Small intestine (tissue), 7 donors: ENCODE measurements around the gene TSFM. TPM values are rescaled to one million over a fixed set of nuclear protein-coding genes. Genes with fewer than 3 reads are reported as not detected.
"Not testable (repeated sequence)": the region's sequence is repeated elsewhere in the genome, so short reads cannot be mapped to it uniquely, and the experiment has no call there.

Source experiments
- DNase-seq, 2 donors: peaks; one replicate each; pipeline versions ENCODE4 v3.0.0 to v3.0.0-alpha.2; 2013
- FAIRE-seq: peaks from 2 replicates; lab custom pipeline; 2012; peaks lifted over from hg19 to GRCh38; lab: Jason Lieb, UNC
- H3K27ac ChIP-seq, 3 donors: one replicate each; pipeline ENCODE4 v1.5.1; 2013; ENCODE audit warnings: low read length in 2 of 3, mild to moderate bottlenecking in 2 of 3, control low read depth in 1 of 3, inconsistent platforms in 1 of 3, low read depth in 1 of 3, moderate library complexity in 1 of 3
- H3K27me3 ChIP-seq, 3 donors: one replicate each; pipeline ENCODE4 v1.6.1; 2013; ENCODE audit warnings: low read length in 3 of 3, inconsistent platforms in 1 of 3; ENCODE audit not compliant: control insufficient read depth in 3 of 3, insufficient read depth in 3 of 3
- H3K36me3 ChIP-seq, 3 donors: one replicate each; pipeline ENCODE4 v1.6.1; 2013; ENCODE audit warnings: low read length in 3 of 3, inconsistent platforms in 1 of 3, low read depth in 1 of 3, mild to moderate bottlenecking in 1 of 3, moderate library complexity in 1 of 3; ENCODE audit not compliant: control insufficient read depth in 3 of 3, insufficient read depth in 2 of 3
- H3K4me1 ChIP-seq, 3 donors: one replicate each; pipeline ENCODE4 v1.6.1; 2013; ENCODE audit warnings: low read length in 2 of 3, inconsistent platforms in 1 of 3, low read depth in 1 of 3, mild to moderate bottlenecking in 1 of 3, moderate library complexity in 1 of 3; ENCODE audit not compliant: control insufficient read depth in 3 of 3, insufficient read depth in 2 of 3
- H3K4me3 ChIP-seq, 3 donors: one replicate each; pipeline ENCODE4 v1.5.1; 2013; ENCODE audit warnings: low read length in 3 of 3, control low read depth in 1 of 3, inconsistent platforms in 1 of 3, low read depth in 1 of 3, mild to moderate bottlenecking in 1 of 3, moderate library complexity in 1 of 3
- H3K9me3 ChIP-seq, 2 donors: one replicate each; pipeline ENCODE4 v1.6.1; 2013; ENCODE audit warnings: low read depth in 1 of 2, low read length in 1 of 2; ENCODE audit not compliant: control insufficient read depth in 2 of 2, insufficient read depth in 1 of 2
- WGBS, 3 donors: extraction: QIAGEN DNeasy Blood & Tissue Kit; methylation state at CpG; one replicate each; pipeline ENCODE4 v1.1.7; 2013; 5-methylcytosine and 5-hydroxymethylcytosine counted together
- polyA plus RNA-seq, 4 donors: library from polyadenylated mRNA; stranded (reverse) in 3 of 4; unstranded in 1 of 4; fragments of 200-250 nt in 3 of 4; fragments of 120-200 nt in 1 of 4; gene quantifications; one replicate each; pipeline versions ENCODE4 v1.2.1 to v1.2.3, GENCODE V29; 2013
- donor health status: healthy with polysubstance abuse.
- donor health status: control.
- donor health status: control.
- donor health status: Bipolar disorder and iron deficiency.
- donor health status: healthy.

The TSFM gene
- polyA plus RNA-seq, 4 donors: 22.4 to 52.4 (median 35.4) TPM

DNA sequence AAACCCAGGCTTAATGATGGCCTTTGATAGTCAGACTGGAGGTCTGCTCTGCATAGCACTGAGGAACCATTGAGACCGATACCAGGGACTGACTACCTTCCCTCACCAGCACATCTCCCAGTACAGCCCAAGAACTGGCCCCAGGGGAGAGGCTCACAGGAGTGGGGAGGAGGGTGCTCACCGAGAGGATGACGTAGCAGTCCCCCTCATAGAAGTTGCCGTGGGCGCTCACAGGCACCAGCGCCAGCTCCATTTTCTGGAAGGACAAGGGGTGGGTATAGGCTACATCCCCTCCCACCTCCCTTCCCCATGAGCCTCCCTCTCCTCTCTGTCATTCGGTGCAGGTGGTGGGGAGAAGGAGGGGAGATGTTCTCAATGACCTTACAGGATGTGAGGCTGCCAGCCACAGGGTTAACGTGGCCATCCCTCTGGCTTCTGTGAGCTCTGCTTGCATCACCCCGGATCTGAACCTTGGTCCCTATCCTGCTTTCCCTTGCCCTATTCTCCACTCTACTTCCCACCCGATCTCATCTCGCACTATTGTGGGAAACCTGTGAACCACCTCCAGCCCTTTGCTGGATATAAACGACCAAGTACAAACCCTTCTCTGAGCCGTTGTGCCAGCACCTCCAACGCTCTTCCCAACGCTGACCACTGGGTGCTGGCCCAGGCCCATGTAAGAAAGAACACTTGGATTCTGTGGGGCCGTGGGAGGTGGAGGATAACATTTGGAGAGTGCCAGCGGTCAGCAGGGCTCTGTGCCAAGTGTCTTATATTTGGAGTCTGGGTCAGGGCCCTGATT, 31.6 kb downstream of the TSFM start:
- Histone ChIP-seq H3K27ac (no peak overlapping the region), H3K4me1 (peaks cover 0 to 10% (median 0%) of the 10 kb centered on the region in 3 donors), H3K4me3 (no peak overlapping the region), H3K9me3 (no peaks in the 10 kb centered on the region), H3K27me3 (no peaks in the 10 kb centered on the region), H3K36me3 (peaks cover 0 to 39% (median 0%) of the 10 kb centered on the region in 3 donors)
- WGBS, 3 donors: 78 to 83% (median 78%) methylated on average over 16 to 17 of the region's 17 CpGs
- DNase-seq: no peak
- no peak for FAIRE-seq

- 60 to 72% (median 72%) methylated on average over 13 of the region's 13 CpGs for WGBS, 3 donors
- H3K4me3 ChIP-seq: no peak overlapping the region
- FAIRE-seq: no peak
Observed at GRCh38 chr12:57815177-57816000, 32.8 kb downstream of the TSFM start.

DNA sequence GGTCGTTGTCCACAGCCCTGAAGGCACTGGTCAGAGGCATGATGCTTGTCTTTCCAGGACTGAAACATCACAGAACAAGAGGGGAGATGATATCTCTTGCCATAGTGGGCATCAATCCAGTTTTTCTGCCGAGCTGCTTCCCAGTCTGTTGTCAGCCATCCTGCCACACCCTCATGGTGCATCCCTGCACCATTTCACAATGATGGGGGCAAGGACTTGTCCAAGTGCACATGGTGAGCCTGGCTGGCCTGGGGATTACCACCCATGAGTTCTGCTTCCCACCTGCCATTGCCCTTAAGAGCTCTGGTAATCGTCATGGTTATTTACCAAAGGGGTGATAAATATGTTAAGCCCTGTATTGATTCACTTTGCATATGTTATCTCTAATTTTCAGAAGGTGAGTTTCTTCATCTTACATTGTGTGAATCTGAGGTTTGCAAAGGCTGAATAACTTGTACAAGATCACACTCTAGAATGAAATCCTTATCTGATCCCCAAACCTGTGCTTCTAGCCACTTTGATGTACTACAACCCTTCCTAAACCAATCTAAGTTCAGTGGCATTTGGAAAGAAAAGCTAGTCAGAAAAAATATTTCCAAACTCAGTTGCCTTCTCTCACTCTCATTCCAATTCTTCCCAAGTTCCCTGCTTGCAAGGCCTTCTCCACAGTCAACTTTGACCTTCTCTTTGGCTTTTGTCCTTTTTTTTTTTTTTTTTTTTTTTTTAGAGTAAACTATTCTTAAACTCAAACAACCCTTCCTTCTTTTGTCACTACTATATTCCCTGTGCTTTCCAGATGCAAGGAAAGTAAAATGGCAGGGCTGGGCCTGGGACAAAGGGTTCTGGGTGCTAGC, 33.6 kb downstream of the TSFM start:
- H3K27ac ChIP-seq: peak overlapping the region in 1 of 3 donors; percentile 3
- H3K27me3 ChIP-seq: no peaks in the 10 kb centered on the region
- FAIRE-seq: no peak
- peaks cover 0 to 10% (median 0%) of the 10 kb centered on the region in 3 donors for H3K4me1 ChIP-seq
- no peak for DNase-seq
- H3K36me3 ChIP-seq: peaks cover 0 to 36% (median 0%) of the 10 kb centered on the region in 3 donors
- H3K4me3 ChIP-seq: no peak overlapping the region
- no peaks in the 10 kb centered on the region for H3K9me3 ChIP-seq
- 6 to 45% (median 37%) methylated on average over 3 of the region's 3 CpGs for WGBS, 3 donors

More at GRCh38 chr12:57815177-57816000, 32.8 kb downstream of the TSFM start:
- H3K27ac ChIP-seq: peak overlapping the region in 1 of 3 donors; percentile 3
- H3K27me3 ChIP-seq: no peaks in the 10 kb centered on the region
- H3K9me3 ChIP-seq: no peaks in the 10 kb centered on the region
- H3K36me3 ChIP-seq: peaks cover 0 to 38% (median 0%) of the 10 kb centered on the region in 3 donors
- peaks cover 0 to 10% (median 0%) of the 10 kb centered on the region in 3 donors for H3K4me1 ChIP-seq
- no peak for DNase-seq

- FAIRE-seq (no peak), DNase-seq (peak in 1 of 2 donors; percentile 19)
- WGBS, 3 donors: 34 to 56% (median 56%) methylated on average over 5 of the region's 5 CpGs
- Histone ChIP-seq H3K9me3 (no peaks in the 10 kb centered on the region), H3K4me1 (peaks cover 0 to 10% (median 0%) of the 10 kb centered on the region in 3 donors), H3K27me3 (no peaks in the 10 kb centered on the region), H3K27ac (peak overlapping the region in 1 of 3 donors; percentile 3), H3K4me3 (no peak overlapping the region), H3K36me3 (peaks cover 0 to 38% (median 4%) of the 10 kb centered on the region in 3 donors)
Observed at GRCh38 chr12:57816855-57817151, 34.2 kb downstream of the TSFM start.

- Histone ChIP-seq H3K4me3 (no peak overlapping the region), H3K27ac (peak overlapping the region in 1 of 3 donors; percentile 0), H3K4me1 (peaks cover 0 to 10% (median 0%) of the 10 kb centered on the region in 3 donors), H3K9me3 (no peaks in the 10 kb centered on the region), H3K27me3 (no peaks in the 10 kb centered on the region), H3K36me3 (peaks cover 0 to 41% (median 5%) of the 10 kb centered on the region in 3 donors)
- FAIRE-seq (no peak), DNase-seq (peak in 1 of 2 donors; percentile 33)
- 37 to 52% (median 50%) methylated on average over 8 of the region's 8 CpGs for WGBS, 3 donors
Observed at GRCh38 chr12:57817261-57817989, 34.8 kb downstream of the TSFM start.

GRCh38 chr12:57817990-57818331, 35.4 kb downstream of the TSFM start:
- peaks cover 4 to 47% (median 9%) of the 10 kb centered on the region in 3 donors for H3K36me3 ChIP-seq
- not testable (repeated sequence) for H3K4me1 ChIP-seq, DNase-seq, H3K9me3 ChIP-seq, FAIRE-seq, H3K4me3 ChIP-seq, H3K27ac ChIP-seq, H3K27me3 ChIP-seq
- 78 to 91% (median 82%) methylated on average over 3 of the region's 3 CpGs for WGBS, 3 donors

DNA sequence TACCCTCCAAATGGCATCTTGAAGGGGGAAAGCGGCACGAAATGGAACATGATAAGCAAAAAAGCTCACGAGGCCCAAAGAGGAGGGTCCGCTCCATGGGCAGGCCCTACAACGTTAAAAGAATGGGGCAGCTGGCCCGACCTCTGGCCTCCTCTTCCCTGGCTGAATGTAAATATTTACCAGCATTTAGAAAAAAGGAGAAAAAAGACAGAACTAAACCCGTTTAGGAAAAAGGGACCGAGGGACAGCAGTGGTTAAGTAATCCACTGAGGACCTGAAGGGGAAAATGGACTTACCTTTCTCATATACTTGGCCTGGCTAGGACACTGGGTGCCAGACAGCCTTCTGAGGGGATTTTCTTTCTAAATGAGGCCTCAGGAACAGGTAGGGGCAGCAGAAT, 37.5 kb downstream of the TSFM start:
- DNase-seq, H3K9me3 ChIP-seq, H3K27me3 ChIP-seq, H3K4me3 ChIP-seq, FAIRE-seq, H3K4me1 ChIP-seq, H3K27ac ChIP-seq: not testable (repeated sequence)
- 66 to 84% (median 83%) methylated on average over 8 of the region's 8 CpGs for WGBS, 3 donors
- peaks cover 14 to 60% (median 22%) of the 10 kb centered on the region in 3 donors for H3K36me3 ChIP-seq
